Kidney tubule cell (primary cell): ENCODE measurements around the gene LRRC45.

Source experiments
- DNase-seq: peaks from one replicate; pipeline ENCODE4 v3.0.0-alpha.2; 2018; ENCODE audit warnings: low spot score

The LRRC45 gene

DNA sequence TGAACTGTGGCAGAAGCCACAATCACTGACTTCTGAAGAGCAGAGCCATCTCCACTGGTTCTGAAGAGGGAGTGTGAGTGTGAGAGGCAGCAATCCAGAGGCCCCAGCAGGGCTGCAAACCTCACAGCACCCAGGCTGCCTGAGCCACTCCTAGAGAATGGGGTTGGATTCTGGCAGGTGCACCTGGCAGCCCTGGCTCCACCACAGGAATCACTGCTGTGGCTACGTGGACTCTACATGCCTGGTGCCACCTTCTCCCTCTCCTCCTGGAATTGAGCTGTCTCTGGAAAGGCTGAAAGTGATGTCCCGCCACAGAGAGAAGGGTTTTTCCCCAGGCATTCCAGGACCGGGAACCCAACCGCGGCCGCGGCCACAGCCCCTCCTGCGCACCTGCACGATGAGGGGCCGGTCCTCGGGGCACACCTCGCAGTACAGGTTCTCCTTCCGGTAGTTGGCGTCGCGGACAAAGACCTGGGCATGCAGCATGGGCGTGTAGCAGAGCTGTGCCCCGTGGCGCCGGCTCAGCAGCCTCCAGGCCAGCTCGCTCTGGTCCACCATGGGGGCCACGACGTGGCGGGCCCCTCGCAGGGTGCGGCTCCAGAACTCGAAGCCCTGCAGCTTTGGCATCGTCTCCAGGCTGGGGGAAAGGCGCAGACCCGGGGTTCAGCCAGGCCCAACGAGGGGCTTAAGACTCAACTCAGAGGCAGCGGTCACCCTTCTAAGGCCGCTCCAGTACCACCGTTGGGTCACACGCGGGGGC is 41.5 kb downstream of the LRRC45 start:
- DNase-seq, result peak; percentile 77

GRCh38 chr17:82065193-82065637 is 42.1 kb downstream of the LRRC45 start:
- no peak for DNase-seq

DNA sequence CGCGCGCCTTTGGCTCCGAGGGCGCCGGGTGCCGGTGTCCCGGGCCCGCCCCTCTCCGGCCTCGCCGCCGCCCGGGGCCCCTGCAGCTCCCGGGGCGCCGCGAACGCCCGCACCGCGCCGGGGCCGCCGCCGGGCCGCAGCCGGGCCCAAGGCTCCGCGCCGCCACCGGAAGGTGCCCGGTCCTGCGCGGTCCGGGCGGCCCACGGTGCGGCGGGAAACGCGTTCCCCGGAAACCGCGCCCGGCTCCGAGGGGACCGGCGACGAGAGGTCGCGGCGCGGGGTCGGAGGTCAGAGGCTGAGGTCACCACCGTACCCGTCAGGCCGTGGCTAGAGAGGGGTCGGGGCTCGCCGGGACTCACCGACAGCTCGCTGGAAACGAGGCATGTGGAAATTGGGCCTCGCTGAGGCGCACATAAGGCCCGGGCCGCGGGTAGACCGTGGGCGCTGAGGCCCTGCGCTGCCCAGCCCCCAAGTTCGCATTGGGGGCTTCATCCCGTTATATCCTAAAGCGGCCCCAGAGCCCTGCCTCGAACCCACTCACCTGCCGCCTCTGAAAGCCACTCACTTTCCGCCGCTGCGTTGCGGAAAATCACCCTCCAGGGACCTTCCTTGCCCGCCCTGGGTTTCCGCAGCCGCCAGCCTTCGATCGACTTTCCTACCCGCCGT is 42.7 kb downstream of the LRRC45 start, which contains the start of gene DUS1L:
Gene DUS1L (minus strand): TSS at position 167 of the 666 bp plus-strand sequence. CDS start 745 bp downstream, outside the sequence.
- peak; percentile 59 for DNase-seq

GRCh38 chr17:82070611-82071010 is 47.5 kb downstream of the LRRC45 start:
- no peak for DNase-seq

DNA sequence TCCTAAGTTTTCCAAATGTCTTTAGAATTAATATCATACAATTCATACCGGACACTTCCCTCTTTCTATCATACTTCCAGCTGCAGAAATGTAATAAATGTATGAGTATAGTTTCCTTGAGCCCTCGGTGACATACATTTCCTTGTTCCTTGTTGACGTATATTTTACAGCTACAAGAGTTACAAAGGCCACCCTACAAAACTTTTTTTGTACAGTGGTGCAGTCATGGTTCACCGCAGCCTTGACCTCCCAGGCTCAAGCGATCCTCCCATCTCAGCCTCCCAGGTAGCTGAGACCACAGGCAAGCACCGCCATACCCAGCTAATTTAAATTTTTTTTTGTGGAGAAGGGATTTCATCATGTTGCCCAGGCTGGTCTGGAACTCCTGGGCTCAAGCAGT is 49.7 kb downstream of the LRRC45 start:
- DNase-seq, result no peak

DNA sequence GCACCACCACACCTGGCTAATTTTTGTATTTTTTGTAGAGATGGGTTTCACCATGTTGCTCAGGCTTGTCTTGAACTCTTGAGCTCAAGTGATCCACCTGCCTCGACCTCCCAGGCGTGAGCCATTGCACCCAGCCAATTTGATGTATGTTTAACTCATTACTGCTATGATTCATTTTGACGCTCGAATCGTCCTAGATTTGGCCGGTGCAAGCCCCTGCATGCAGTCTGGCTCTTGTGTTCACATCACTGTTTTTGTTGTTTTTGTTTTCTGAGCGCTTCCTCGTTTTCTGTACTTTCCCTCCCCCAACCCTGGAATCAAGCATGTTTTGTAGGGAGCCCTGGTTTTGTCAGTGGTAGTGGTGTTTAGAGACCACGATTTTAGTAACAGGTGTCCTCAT is 50.3 kb downstream of the LRRC45 start:
- DNase-seq, result no peak

DNA sequence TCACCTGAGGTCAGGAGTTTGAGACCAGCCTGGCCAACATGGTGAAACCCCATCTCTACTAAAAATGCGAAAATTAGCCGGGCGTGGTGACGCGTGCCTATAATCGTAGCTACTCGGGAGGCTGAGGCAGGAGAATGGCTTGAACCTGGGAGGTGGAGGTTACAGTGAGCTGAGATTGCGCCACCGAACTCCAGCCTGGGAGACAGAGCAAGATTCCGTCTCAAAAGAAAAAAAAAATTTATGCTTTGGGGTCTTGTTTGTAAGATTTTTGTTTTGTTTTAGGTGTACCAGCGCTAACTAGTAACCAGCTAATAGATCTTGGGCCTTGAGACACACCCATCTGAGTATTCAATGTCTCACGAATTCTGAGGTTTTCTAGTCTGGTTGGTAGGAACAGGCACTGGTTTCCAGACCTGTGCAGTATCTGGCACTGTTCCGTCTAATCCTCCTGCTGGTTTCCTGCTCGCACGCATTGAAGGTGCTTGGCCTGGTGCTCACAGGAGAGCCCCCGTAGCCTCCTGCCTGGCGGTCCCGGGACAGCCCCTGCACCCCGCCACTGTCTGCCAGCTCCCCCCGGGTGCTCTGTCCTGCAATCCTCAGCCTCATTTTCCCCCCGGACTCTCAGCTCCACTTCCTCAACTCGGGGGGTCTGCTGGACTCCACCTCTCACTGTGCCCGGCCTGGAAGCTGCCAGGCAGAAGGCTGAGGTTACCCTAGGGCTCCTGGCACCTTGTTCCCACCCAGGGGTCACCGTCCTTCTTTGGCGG is 53.1 kb downstream of the LRRC45 start:
- DNase-seq, result no peak

DNA sequence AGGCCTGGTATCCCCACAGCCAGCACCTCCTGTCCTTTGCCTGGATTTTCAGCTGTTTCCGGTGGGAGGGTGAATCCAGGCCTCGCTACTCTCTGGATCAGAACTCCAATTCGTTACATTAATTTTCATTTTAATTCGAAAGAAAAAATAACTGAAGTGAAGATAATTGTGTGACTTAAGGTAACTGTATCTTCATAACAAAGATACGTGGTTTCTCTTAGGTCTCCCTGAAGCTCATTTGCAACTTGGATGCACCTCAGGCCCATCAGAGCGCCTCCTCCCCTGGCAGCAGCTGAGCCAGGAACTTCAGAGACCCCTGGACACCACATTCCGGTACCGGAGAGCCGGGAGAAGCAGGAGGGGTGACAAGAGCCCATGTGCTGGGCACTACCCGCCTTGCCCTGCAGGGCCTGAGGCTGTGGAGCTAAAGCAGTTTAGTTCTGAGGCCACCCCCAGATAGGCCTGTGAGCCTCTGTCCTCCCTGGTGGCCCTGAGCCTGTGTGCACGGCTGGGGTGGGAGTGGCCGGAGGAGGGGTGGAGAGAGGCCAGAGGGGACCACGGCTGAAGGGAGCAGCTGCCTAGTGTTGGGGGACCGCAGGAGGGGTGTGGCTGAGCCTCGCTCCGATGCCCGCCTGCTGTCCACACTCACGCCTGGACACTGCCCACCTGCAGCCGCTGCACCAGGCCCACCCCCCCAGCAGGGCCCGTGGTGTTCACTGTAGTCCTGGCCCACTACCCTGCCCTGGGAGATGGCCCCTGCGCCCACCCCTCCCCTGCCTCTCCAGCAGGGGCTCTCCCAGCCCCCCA is 53.9 kb downstream of the LRRC45 start:
- DNase-seq, result no peak

- DNase-seq, result no peak
These were observed 54.7 kb downstream of the LRRC45 start for GRCh38 chr17:82077617-82078358.

DNA sequence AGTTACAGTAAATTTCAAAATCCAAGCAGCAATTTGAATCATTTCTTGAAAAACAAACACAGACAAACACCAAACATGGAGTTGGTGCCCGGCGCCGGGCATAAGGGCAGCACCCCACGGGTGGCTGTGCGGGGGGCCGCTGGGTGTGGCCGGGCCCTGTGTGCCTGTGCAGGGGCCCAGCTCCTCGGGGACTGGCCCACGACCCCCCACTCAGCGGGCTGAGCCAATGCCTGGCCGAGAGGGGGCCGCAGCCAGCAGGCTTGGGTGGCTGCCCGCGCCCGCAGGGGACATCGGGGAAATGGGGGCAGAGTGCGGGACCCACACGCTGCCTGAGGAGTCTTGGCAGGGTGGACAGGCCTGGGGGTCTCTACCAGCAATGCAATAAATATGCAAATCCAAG is 55.3 kb downstream of the LRRC45 start:
- no peak for DNase-seq

DNA sequence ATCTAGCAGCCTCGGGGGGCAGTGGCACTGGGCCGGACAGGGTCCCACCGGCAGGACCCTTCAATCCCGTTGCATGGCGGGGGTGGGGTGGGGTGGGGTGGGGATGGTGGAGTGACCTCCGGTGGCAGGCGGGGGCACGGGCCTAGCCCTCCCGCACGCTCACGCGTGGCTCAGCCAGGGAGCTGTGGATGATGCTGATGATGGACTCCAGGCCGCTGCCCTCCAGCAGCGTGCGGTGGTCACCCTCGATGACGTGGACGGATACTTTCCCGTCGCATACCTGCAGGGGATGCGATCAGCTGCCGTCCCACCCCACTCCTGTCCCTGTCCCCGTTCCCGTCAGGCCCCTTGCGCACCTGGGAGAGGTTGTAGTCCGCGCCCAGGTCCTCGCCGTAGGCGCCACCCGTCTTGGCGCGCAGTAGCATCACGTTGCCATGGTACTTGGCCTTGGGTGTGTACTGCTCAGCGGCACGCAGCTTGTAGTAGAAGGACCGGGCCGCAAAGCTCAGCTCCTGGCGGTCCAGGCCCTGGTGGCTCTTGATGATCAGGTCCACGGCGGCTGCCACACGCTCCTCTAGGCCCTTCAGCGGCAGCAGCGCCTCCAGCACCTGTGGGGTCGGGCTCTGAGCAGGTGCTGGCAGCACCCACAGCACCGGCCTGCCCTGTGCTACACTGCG is 56.0 kb downstream of the LRRC45 start:
- DNase-seq, result no peak

GRCh38 chr17:82080048-82080788 is 57.1 kb downstream of the LRRC45 start:
- DNase-seq, result no peak
